ENCODE data around the gene RPP40. TPM values are rescaled to one million over a fixed set of nuclear protein-coding genes. Genes with fewer than 3 reads are reported as not detected.

The RPP40 gene
- polyA plus RNA-seq, 1 donor (not counting 4 experiments of a cell fraction or from before 2014, with no cell fraction given): 12.4 TPM

- no peaks in the 10 kb centered on the region for H3K79me2 ChIP-seq (ENCODE audit: control insufficient read depth, insufficient read depth, low read length)
- no peaks in the 10 kb centered on the region for H3K9me3 ChIP-seq (ENCODE audit: control insufficient read depth, low read depth, low read length)
- H2AFZ ChIP-seq (ENCODE audit: control insufficient read depth, low read length): no peak overlapping the region
- TF ChIP-seq CTCF (optimal IDR thresholded peaks at IDR 0.05 in 1 of 3, IDR thresholded peaks at IDR 0.05 in 1 of 3, conservative IDR thresholded peaks at IDR 0.05 in 1 of 3; ENCODE audit: extremely low read depth in 1 of 3, insufficient read depth in 2 of 3, low read length in 3 of 3) (no peak), EZH2 (IDR thresholded peaks at IDR 0.05; ENCODE audit: low read length) (no peak)
- FAIRE-seq (no peak), DNase-seq (ENCODE audit: low read depth, low spot score) (no peak)
- H3K9ac ChIP-seq (ENCODE audit: control insufficient read depth, extremely low read depth, insufficient read depth, low read length): no peak overlapping the region
- H3K27me3 ChIP-seq (ENCODE audit: control insufficient read depth, extremely low read depth, insufficient read depth, low read length): no peaks in the 10 kb centered on the region
- H3K9me1 ChIP-seq (ENCODE audit: control insufficient read depth, extremely low read depth, insufficient read depth, low read length): no peaks in the 10 kb centered on the region
- H4K20me1 ChIP-seq (ENCODE audit: control insufficient read depth, extremely low read depth, insufficient read depth, low read length): no peaks in the 10 kb centered on the region
- H3K36me3 ChIP-seq (ENCODE audit: control insufficient read depth in 2 of 2, extremely low read depth in 1 of 2, insufficient read depth in 2 of 2, low read length in 2 of 2): peaks cover 2 to 8% of the 10 kb centered on the region in 2 experiments
- H3K4me1 ChIP-seq (ENCODE audit: control insufficient read depth, extremely low read depth, insufficient read depth, low read length): no peaks in the 10 kb centered on the region
- no peak overlapping the region for H3K4me3 ChIP-seq (ENCODE audit: control insufficient read depth in 2 of 3, extremely low read depth in 1 of 3, insufficient read depth in 2 of 3, low read depth in 1 of 3, low read length in 3 of 3)
- dilution Hi-C loops (cut with MboI; ENCODE audit: extremely low pct_ligation_motif_present, low sequenced_read_pairs): no loop called here
- H3K27ac ChIP-seq (ENCODE audit: control insufficient read depth, insufficient read depth, low read length): no peak overlapping the region
- H3K4me2 ChIP-seq (ENCODE audit: control insufficient read depth, extremely low read depth, insufficient read depth, low read depth, low read length): no peak overlapping the region
Observed at GRCh38 chr6:4999586-4999985, 4.3 kb downstream of the RPP40 start.

- dilution Hi-C loops (cut with MboI; ENCODE audit: extremely low pct_ligation_motif_present, low sequenced_read_pairs): no loop called here
Observed at GRCh38 chr6:4997862-4998261, 6.0 kb downstream of the RPP40 start.

More at GRCh38 chr6:4997862-4998261, 6.0 kb downstream of the RPP40 start:
- Histone ChIP-seq H4K20me1 (ENCODE audit: control insufficient read depth, extremely low read depth, insufficient read depth, low read length) (no peaks in the 10 kb centered on the region), H3K9me1 (ENCODE audit: control insufficient read depth, extremely low read depth, insufficient read depth, low read length) (no peaks in the 10 kb centered on the region), H3K79me2 (ENCODE audit: control insufficient read depth, insufficient read depth, low read length) (no peaks in the 10 kb centered on the region), H2AFZ (ENCODE audit: control insufficient read depth, low read length) (no peak overlapping the region), H3K36me3 (ENCODE audit: control insufficient read depth in 2 of 2, extremely low read depth in 1 of 2, insufficient read depth in 2 of 2, low read length in 2 of 2) (peaks cover 6 to 8% of the 10 kb centered on the region in 2 experiments), H3K4me3 (ENCODE audit: control insufficient read depth in 2 of 3, extremely low read depth in 1 of 3, insufficient read depth in 2 of 3, low read depth in 1 of 3, low read length in 3 of 3) (no peak overlapping the region), H3K4me1 (ENCODE audit: control insufficient read depth, extremely low read depth, insufficient read depth, low read length) (no peaks in the 10 kb centered on the region), H3K4me2 (ENCODE audit: control insufficient read depth, extremely low read depth, insufficient read depth, low read depth, low read length) (no peak overlapping the region), H3K9me3 (ENCODE audit: control insufficient read depth, low read depth, low read length) (no peaks in the 10 kb centered on the region), H3K27me3 (ENCODE audit: control insufficient read depth, extremely low read depth, insufficient read depth, low read length) (no peaks in the 10 kb centered on the region), H3K27ac (ENCODE audit: control insufficient read depth, insufficient read depth, low read length) (no peak overlapping the region), H3K9ac (ENCODE audit: control insufficient read depth, extremely low read depth, insufficient read depth, low read length) (no peak overlapping the region)
- FAIRE-seq (no peak), DNase-seq (ENCODE audit: low read depth, low spot score) (no peak)
- TF ChIP-seq CTCF (optimal IDR thresholded peaks at IDR 0.05 in 1 of 3, IDR thresholded peaks at IDR 0.05 in 1 of 3, conservative IDR thresholded peaks at IDR 0.05 in 1 of 3; ENCODE audit: extremely low read depth in 1 of 3, insufficient read depth in 2 of 3, low read length in 3 of 3) (no peak), EZH2 (IDR thresholded peaks at IDR 0.05; ENCODE audit: low read length) (no peak)
